Measurements from ENCODE around the gene CYB5RL. TPM values are rescaled to one million over a fixed set of nuclear protein-coding genes. Genes with fewer than 3 reads are reported as not detected.
A peak's percentile ranks its signal among the peaks of the same experiment; 100 is the strongest.
"Not testable (repeated sequence)": the region's sequence is repeated elsewhere in the genome, so short reads cannot be mapped to it uniquely, and the experiment has no call there.

CYB5RL gene
- total RNA-seq (2014; rRNA removed; shearing (Covaris generic)), result 5.4 and 5.8 TPM in 2 replicates

DNA sequence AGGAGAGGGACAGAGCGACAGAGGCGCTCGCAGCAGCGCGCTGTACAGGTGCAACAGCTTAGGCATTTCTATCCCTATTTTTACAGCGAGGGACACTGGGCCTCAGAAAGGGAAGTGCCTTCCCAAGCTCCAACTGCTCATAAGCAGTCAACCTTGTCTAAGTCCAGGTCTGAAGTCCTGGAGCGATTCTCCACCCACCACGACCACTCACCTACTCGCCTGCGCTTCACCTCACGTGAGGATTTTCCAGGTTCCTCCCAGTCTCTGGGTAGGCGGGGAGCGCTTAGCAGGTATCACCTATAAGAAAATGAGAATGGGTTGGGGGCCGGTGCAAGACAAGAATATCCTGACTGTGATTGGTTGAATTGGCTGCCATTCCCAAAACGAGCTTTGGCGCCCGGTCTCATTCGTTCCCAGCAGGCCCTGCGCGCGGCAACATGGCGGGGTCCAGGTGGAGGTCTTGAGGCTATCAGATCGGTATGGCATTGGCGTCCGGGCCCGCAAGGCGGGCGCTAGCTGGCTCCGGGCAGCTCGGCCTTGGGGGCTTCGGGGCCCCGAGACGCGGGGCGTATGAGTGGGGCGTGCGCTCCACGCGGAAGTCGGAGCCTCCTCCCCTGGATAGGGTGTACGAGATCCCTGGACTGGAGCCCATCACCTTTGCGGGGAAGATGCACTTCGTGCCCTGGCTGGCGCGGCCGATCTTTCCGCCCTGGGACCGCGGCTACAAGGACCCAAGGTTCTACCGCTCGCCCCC, at the start of gene CYB5RL, which contains the start of gene MRPL37:
Gene CYB5RL (minus strand): TSS at position 266 of the 754 bp plus-strand sequence. CDS start 4,414 bp downstream, outside the sequence.
Gene MRPL37 (plus strand): TSS at position 403 of the 754 bp plus-strand sequence. CDS start 77 bp downstream, at position 480.
- peak; percentile 96 for DNase-seq (ENCODE audit: low read depth)

- peak; percentile 15 for DNase-seq (ENCODE audit: low read depth)
These were observed 49.1 kb upstream of the CYB5RL start for GRCh38 chr1:54248966-54249365.

GRCh38 chr1:54247863-54248515, 48.2 kb upstream of the CYB5RL start:
- no peak for DNase-seq (ENCODE audit: low read depth)

- DNase-seq (ENCODE audit: low read depth), result no peak
These were observed 46.4 kb upstream of the CYB5RL start for GRCh38 chr1:54246116-54246721.

- DNase-seq (ENCODE audit: low read depth), result peak; percentile 47
These were observed 45.7 kb upstream of the CYB5RL start for GRCh38 chr1:54245501-54245900.

DNA sequence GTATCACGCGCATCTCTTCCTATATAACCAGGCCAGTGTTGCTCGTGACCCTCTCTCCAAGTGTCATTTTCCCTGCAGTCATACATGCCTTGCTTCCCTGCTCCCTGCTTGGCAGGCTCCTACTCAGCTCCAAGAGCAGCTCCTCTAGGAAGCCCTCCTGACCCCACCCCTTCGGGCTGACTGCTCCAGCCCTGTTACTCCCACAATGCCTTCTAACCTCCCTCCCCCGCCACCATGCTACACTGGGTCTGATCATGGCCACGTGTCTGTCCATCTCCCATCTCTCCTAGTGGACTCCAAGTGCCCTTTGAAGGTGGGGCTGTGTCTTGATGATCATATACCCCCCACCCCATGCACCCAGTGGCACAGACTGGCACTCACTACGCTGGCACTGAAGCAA, 44.8 kb upstream of the CYB5RL start:
- no peak for DNase-seq (ENCODE audit: low read depth)

DNA sequence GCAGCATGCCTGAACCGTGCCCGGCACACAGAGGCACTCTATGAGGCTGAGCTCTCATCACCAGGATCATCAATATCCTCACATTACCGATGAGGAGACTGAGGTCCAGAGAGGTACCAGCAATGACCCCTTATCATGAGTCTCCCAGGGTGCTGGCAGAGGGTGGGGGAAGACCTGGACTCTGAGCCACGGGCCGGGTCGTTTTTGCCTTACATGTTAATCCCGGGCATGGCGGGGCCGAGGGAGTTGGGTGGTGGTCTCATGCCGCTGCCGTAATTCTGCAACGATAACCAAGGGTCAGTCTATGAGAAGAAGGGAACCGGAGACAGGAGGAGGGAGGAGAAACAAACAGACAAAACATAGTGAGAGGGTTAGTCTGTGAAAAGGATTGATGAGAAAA, 43.2 kb upstream of the CYB5RL start:
- DNase-seq (ENCODE audit: low read depth), result no peak

- no peak for DNase-seq (ENCODE audit: low read depth)
These were observed 41.5 kb upstream of the CYB5RL start for GRCh38 chr1:54241364-54241763.

DNA sequence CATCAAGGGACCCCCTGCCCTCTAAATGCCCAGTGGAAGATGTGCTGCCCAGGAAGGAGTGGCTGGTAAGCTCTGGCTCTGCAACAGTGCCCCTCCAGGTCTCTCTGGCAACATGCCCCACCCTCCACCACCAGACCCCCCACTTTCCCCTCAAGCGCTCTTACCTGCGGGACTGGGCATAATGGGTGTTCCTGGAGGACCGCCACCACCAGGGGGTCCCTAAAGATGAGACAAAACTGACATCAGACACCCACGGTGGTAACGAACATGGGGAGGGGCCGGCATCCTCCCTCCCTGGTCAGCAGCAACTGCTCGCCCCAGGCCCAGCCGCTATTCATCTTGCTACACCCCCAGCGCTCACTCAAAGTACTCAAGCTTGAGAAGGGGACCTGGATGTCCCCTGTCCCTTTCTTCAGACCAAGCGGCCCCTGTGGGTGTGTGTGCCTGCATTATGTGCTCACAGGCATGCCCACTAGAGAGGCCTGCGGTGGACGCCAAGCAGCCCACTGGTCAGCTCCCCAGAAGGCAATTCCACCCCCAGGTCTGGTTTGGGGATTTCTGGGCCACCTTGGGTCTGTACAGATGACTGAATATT, 41.0 kb upstream of the CYB5RL start:
- DNase-seq (ENCODE audit: low read depth), result no peak

DNA sequence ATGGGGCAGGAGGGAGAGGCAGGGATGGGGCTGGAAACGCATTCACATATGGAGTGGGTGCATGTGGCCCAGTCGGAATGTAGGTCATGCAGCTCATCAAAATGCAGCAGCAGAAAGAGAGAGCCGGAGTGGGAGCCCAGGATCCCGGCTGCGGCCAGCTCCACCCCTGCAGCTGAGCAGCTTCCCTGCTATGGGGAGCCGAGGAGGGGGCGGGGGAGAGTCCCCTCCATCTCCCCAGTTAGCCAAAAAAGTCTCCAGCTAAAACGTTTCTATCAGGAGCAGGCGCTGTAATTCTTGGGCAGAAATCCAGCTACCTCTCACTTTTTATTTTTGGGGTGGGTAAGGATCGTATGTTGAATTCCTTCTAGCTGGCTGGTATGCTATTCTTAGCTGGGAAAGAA, 39.8 kb upstream of the CYB5RL start:
- DNase-seq (ENCODE audit: low read depth), result no peak

DNA sequence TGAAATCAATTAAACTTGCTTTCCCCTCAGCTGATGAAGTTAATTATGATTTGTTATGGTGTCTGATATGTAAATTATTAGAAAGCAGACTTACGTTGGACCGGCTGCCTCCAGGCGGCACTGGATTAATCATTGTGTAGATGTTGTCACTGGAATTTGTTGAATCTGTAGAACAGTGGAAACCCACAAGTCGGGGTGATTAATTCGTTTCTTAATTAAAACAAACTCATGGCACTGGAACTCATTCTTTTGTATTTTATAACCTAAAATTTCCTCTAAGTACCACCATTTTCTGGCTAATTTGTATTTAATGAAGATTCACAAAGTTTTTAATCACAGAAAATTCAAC, 39.2 kb upstream of the CYB5RL start:
- DNase-seq (ENCODE audit: low read depth), result no peak

DNA sequence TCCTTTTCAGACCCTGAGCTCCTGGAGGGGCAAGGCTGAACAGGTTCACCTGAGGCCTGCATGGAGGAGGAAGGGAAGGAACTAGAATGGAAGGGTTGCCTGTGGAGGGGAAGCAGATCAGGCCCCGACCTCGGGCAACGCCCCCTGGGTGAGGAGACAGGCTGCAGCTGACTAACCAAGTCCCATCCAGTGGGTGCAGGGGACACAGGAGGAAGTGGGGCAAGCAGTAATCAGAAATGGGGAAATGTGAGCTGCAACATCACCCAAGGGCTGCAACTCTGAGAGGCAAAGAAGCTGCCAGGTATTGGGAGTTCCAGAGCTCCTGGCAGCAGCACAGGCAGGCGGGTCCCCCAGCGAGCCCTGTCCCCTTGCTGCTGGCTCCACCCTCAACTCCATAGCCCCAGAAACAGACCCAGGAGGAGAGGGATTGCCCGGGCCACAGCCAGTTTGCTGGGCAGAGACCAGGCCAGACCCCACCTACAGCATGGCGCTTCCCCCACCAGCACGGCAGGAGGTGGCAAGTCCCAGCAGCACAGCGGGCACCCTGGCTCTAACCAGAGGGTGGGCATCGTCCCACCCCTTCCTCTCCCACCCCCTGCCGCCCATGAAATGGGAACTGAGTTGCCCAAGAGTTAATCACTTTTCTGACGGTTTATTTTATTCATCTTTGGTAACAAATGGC, 38.7 kb upstream of the CYB5RL start:
- DNase-seq (ENCODE audit: low read depth), result no peak

GRCh38 chr1:54237586-54237985, 37.8 kb upstream of the CYB5RL start:
- no peak for DNase-seq (ENCODE audit: low read depth)

DNA sequence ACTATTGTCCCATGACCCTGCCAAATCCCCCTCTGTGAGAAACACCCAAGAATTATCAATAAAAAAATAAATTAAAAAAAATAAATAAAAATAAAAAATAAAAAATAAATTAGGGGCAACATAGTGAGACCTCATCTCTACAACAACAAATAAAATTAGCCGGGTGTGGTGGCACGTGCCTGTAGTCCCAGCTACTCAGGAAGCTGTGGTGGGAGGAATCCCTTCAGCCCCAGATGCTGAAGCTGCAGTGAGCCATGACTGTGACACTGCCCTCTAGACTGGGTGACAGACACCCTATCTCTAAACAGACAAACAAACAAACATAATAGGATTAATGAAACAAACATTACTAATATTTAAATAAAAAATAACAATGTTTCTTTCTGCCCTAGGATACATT, 34.5 kb upstream of the CYB5RL start:
- DNase-seq (ENCODE audit: low read depth), result no peak

DNA sequence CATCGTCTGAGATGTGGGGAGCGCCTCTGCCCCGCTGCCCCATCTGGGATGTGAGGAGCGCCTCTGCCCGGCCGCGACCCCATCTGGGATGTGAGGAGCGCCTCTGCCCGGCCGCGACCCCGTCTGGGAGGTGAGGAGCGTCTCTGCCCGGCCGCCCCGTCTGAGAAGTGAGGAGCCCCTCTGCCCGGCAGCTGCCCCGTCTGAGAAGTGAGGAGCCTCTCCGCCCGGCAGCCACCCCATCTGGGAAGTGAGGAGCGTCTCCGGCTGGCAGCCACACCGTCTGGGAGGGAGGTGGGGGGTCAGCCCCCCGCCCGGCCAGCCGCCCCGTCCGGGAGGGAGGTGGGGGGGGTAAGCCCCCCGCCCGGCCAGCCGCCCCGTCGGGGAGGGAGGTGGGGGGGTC, 33.4 kb upstream of the CYB5RL start:
- not testable (repeated sequence) for DNase-seq (ENCODE audit: low read depth)

DNA sequence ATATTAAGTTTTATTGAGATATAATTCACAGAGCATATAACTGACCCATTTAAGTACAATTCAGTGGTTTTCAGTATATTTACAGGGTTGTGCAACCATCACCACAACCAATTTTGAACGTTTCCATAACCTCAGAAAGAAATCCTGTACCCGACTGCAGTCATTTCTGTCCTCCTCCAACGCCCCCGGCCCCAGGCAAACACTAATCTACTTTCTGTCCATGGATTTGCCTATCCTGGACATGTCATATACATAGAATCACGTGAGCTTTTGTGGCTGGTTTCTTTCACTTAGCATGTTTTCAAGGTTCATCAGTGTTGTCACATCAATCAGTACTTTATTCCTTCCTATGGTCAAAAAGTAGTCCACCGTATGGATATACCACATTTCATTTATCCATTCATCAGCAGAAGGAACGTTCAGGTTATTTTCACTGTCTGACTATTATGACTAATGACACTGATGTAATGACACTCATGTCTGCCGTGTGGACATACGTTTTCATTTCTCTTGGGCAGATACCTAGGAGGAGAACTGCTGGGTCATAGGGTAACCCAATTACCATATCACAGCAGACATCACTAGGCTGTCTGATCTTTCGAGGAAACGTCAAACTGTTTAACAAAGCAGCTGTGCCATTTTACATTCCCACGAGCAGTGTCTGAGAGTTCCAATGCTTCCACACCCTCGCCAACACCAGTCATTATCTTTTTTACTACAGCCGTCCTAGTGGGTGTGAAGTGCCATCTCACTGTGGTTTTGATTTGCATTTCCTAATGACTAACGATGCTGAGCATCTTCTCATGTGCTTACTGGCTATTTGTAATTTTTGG, 30.9 kb upstream of the CYB5RL start:
- DNase-seq (ENCODE audit: low read depth), result no peak

DNA sequence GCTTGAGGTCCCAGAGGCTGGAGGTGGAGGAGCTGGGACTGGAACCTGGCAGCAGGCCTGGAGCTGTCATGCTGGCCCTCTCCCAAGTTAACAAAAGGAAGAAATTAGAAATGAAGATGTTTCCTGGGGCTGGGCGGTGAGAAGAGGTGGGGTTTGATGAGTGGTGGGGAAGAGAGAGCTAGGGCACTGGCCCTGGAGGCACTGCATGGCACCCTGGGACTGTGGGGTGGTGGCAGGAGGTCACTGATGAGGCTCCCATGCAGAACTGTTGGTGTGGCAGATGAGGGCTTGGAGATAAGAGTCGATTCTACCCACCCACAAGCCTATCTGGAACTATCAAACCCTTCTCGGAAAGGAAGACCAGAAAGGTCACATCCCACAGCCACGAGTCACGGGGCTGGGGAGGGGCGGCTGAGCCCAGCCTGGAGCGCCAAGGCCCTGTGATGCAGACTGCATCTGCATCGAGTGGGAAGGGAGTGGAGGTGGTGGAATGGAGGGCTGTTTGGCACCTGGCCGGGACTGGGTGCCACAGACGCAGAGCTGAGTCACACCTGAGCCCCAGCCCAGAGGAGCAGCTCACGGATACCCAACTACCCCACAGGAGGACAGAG, 29.6 kb upstream of the CYB5RL start:
- DNase-seq (ENCODE audit: low read depth), result peak; percentile 66

DNA sequence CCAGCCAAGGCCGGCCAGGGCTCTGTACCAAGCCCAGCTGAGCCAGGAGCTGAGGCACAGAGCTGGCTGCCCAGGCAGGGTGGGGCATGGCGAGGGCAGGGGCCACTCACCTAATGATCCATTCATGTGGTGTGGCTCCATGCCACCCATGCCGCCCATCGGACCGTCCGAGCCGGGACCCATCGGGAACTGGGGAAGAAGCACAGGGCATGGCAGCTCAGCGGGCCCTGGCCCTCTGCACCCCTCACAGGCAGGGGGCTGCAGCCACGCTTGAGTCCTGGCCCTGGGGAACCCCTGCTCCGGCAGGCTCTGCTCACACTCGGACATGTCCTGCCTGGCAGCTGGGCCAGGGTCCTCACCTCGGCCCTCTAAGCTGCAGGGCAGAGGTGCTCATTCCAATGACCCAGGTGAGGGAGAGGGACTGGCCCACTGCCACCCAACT, 28.8 kb upstream of the CYB5RL start:
- DNase-seq (ENCODE audit: low read depth), result no peak

DNA sequence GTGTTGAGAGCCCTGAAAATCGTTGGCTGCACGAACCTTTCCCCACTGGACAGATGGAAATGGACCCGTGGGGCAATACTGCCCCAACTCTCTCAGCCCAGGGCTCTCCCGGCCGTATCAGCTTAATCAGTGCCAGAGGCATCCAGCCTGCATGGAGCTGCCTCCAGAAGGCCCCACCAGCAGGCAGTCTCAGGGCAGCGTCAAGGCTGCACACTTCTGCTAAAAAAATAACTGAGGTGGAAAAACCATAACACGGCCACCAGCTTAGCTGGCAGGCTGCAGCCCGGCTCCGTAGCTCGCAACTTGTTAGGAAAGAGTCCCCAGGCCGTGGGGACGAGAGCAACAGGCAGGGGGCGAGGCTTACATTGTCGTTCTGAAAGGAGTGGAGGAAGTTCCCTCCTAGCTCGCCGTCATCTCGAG, 28.1 kb upstream of the CYB5RL start:
- DNase-seq (ENCODE audit: low read depth), result no peak

DNA sequence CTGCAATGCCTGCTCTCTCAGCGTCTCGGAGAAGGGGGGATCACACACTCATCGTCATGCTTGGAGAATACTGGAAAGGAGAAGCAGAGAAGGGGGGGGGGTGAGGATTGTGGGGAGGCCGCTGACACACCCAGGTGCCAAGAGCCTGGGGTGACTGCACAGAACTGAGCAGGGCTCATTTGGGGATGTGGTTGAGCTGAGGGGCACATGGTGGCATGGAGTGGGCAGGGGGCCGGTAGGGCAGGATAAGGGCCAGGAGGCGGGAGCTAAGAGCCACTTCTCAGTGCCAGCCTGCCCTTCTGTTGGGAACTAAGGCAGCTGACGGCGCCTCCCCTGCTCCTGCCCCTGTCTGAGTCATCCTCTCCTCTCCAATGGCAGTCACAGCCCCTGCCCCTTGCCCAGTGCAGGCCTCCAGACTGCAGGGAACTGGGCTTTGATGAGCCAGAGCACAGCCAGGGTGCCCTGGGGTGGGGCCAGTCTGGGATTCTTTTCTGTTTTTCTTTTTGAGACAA, 27.3 kb upstream of the CYB5RL start:
- DNase-seq (ENCODE audit: low read depth), result peak; percentile 81
